Endothelial cell of umbilical vein (primary cell): ENCODE results near the gene WFIKKN2. TPM values are rescaled to one million over a fixed set of nuclear protein-coding genes. Genes with fewer than 3 reads are reported as not detected.

ENCODE experiments used
- BruUV-seq: library from RNA; stranded (reverse); fragments of 400-500 nt; replicated peaks from 2 replicates; lab custom pipeline; 2021; lab: Mats Ljungman, UMichigan
- CTCF ChIA-PET: fragments of 300-600, 350-600 bp; sonication (Branson Sonifier 250); formaldehyde crosslinking; loops from one replicate; lab custom pipeline; 2021; ENCODE audit warnings: antibody characterized with exemption, inconsistent platforms; lab: Charles Lee
- POLR2A ChIA-PET: fragments of 300-600, 350-600 bp; sonication (Branson Sonifier 250); formaldehyde crosslinking; loops from one replicate; lab custom pipeline; 2021; ENCODE audit warnings: antibody characterized with exemption, inconsistent platforms; lab: Charles Lee
- DNase-seq: peaks from one replicate; pipeline ENCODE4 v3.0.0-alpha.2; 2011; ENCODE audit warnings: low read depth, low spot score
- FAIRE-seq: peaks from 2 replicates; lab custom pipeline; 2011; peaks lifted over from hg19 to GRCh38; lab: Jason Lieb, UNC
- H2AFZ ChIP-seq: 2 replicates; pipeline ENCODE4 v1.6.0; 2012; ENCODE audit warnings: low read depth, low read length, control low read depth, inconsistent platforms
- H3K27ac ChIP-seq: 2 replicates; pipeline ENCODE4 v1.5.1; 2011; ENCODE audit warnings: low read depth, mild to moderate bottlenecking, control low read depth, low read length, moderate library complexity; ENCODE audit not compliant: insufficient read depth
- H3K27me3 ChIP-seq, 2 experiments: 2 replicates each; pipeline versions ENCODE4 v1.6.0 to v1.6.1; 2011; ENCODE audit warnings: low read length in 2 of 2, mixed read lengths in 1 of 2; ENCODE audit not compliant: control insufficient read depth in 2 of 2, insufficient read depth in 2 of 2
- H3K36me3 ChIP-seq, 2 experiments: 2 replicates in 1 of 2; 3 replicates in 1 of 2; pipeline ENCODE4 v1.5.1; 2011; ENCODE audit warnings: low read length in 2 of 2, mild to moderate bottlenecking in 1 of 2, moderate library complexity in 1 of 2; ENCODE audit not compliant: control insufficient read depth in 2 of 2, insufficient read depth in 2 of 2; ENCODE audit errors: extremely low read depth in 1 of 2
- H3K4me1 ChIP-seq: 3 replicates; pipeline ENCODE4 v1.5.1; 2011; ENCODE audit warnings: mild to moderate bottlenecking, low read length; ENCODE audit not compliant: control insufficient read depth, insufficient read depth; ENCODE audit errors: extremely low read depth
- H3K4me2 ChIP-seq: 2 replicates; pipeline ENCODE4 v1.6.1; 2011; ENCODE audit warnings: low read length, control low read depth, mixed read lengths; ENCODE audit not compliant: insufficient read depth
- H3K4me3 ChIP-seq, 3 experiments: fragments of 200-600 bp in 1 of 3; sonication (generic), shearing (Covaris generic) in 1 of 3; replicated peaks in 1 of 3; 2 replicates each; pipeline ENCODE4 v1.5.1; 2011 to 2016; ENCODE audit warnings: control low read depth in 3 of 3, low read length in 3 of 3, mild to moderate bottlenecking in 2 of 3, inconsistent platforms in 1 of 3, low read depth in 1 of 3, moderate library complexity in 1 of 3; ENCODE audit not compliant: insufficient read depth in 1 of 3
- H3K79me2 ChIP-seq: 2 replicates; pipeline ENCODE4 v1.6.0; 2012; ENCODE audit warnings: low read length, inconsistent platforms; ENCODE audit not compliant: control insufficient read depth, insufficient read depth
- H3K9ac ChIP-seq: replicated peaks from 2 replicates; pipeline ENCODE3; 2011; ENCODE audit warnings: low read length, control low read depth; ENCODE audit not compliant: insufficient read depth; ENCODE audit errors: extremely low read depth
- H3K9me1 ChIP-seq: replicated peaks from 3 replicates; pipeline ENCODE4 v1.6.0; 2011; ENCODE audit warnings: mild to moderate bottlenecking, low read length; ENCODE audit not compliant: control insufficient read depth, insufficient read depth; ENCODE audit errors: extremely low read depth
- H3K9me3 ChIP-seq: replicated peaks from 2 replicates; pipeline ENCODE4 v1.5.1; 2012; ENCODE audit warnings: low read length, inconsistent platforms; ENCODE audit not compliant: control insufficient read depth, insufficient read depth
- H4K20me1 ChIP-seq: replicated peaks from 2 replicates; pipeline ENCODE3; 2011; ENCODE audit warnings: mild to moderate bottlenecking, low read length; ENCODE audit not compliant: control insufficient read depth, insufficient read depth; ENCODE audit errors: extremely low read depth
- EZH2 ChIP-seq: IDR thresholded peaks from 2 replicates; pipeline ENCODE4 v1.6.1; 2012; ENCODE audit warnings: borderline replicate concordance, low read depth, mild to moderate bottlenecking, moderate library complexity, low read length, inconsistent platforms; ENCODE audit not compliant: severe bottlenecking
- FOS ChIP-seq: IDR thresholded peaks from 2 replicates; pipeline ENCODE4 v1.6.1; 2011; ENCODE audit warnings: mild to moderate bottlenecking, low read length, moderate library complexity, borderline replicate concordance; ENCODE audit not compliant: insufficient read depth
- GATA2 ChIP-seq: IDR thresholded peaks from 2 replicates; pipeline ENCODE4 v1.7.0; 2011; ENCODE audit warnings: low read depth, mild to moderate bottlenecking, moderate library complexity, mixed read lengths, low read length; ENCODE audit not compliant: insufficient read length, insufficient read depth
- MAX ChIP-seq: IDR thresholded peaks from 2 replicates; pipeline ENCODE4 v1.6.1; 2011; ENCODE audit not compliant: insufficient read depth, insufficient read length
- MYC ChIP-seq: IDR thresholded peaks from one replicate; pipeline ENCODE4 v1.6.1; 2011; ENCODE audit warnings: mild to moderate bottlenecking, low read depth, low read length
- POLR2AphosphoS5 ChIP-seq: IDR thresholded peaks from 2 replicates; pipeline ENCODE4 v1.6.1; 2012; ENCODE audit warnings: low read depth, mild to moderate bottlenecking, control low read depth, low read length, moderate library complexity; ENCODE audit not compliant: insufficient read depth
- dilution Hi-C: fragments of 300-500 bp; cut with MboI; formaldehyde crosslinking; loops from one replicate; pipeline ENCODE4 v1.15.0; 2019; ENCODE audit warnings: low sequenced_read_pairs; ENCODE audit not compliant: extremely low pct_ligation_motif_present
- intact Hi-C: fragments of 100-400 bp; cut with micrococcal nuclease; formaldehyde crosslinking; loops from one replicate; pipeline ENCODE4 v1.10.0; 2022
- polyA plus RNA-seq, 4 experiments: library from polyadenylated mRNA; depleted of rRNA in 3 of 4; stranded (reverse) in 3 of 4; unstranded in 1 of 4; fragments of >200 nt; gene quantifications; 2 replicates each; pipeline versions ENCODE4 v1.2.1 to v1.2.3, GENCODE V29; 2011 to 2012; ENCODE audit warnings: missing spikeins in 1 of 4
- total RNA-seq: library from RNA; stranded (reverse); gene quantifications from 2 replicates; pipeline ENCODE4 v1.2.3, GENCODE V29; 2021

The WFIKKN2 gene
- total and polyA plus RNA-seq, 2 donors (not counting 3 experiments of a cell fraction or from before 2014, with no cell fraction given), result 0.03 TPM; not detected in 1

- H3K27ac ChIP-seq, result no peak overlapping the region
- H2AFZ ChIP-seq, result no peak overlapping the region
- no peak for DNase-seq
- ChIA-PET CTCF (interaction anchor here (1.1 to 2.6 kb wide), 2 partner anchors 10 to 31 kb away, joined by 4 to 11 read pairs; no protein-coding TSS in a partner anchor), POLR2A (no interaction called here)
- H3K79me2 ChIP-seq, result no peaks in the 10 kb centered on the region
- no peaks in the 10 kb centered on the region for H3K9me3 ChIP-seq
- no peak for FAIRE-seq
- dilution Hi-C loops (no loop called here), intact Hi-C loops (no loop called here)
- H3K4me3 ChIP-seq, result no peak overlapping the region
- H4K20me1 ChIP-seq, result no peaks in the 10 kb centered on the region
- H3K4me1 ChIP-seq, result no peaks in the 10 kb centered on the region
- no peak overlapping the region for H3K4me2 ChIP-seq
- no peak overlapping the region for H3K9ac ChIP-seq
- H3K27me3 ChIP-seq, result peaks cover 5 to 7% of the 10 kb centered on the region in 2 experiments
- TF ChIP-seq GATA2 (no peak), FOS (no peak), MAX (no peak), POLR2AphosphoS5 (no peak)
- no peaks in the 10 kb centered on the region for H3K9me1 ChIP-seq
- no peaks in the 10 kb centered on the region for H3K36me3 ChIP-seq
- BruUV-seq, result no TSS peak
Observed at GRCh38 chr17:50882851-50883250, 47.5 kb downstream of the WFIKKN2 start.

GRCh38 chr17:50883850-50884438 lies 48.6 kb downstream of the WFIKKN2 start:
- H3K9me3 ChIP-seq, result no peaks in the 10 kb centered on the region
- ChIA-PET POLR2A (interaction anchor here (1.3 kb wide), 1 partner anchor 18 kb away, joined by 3 read pairs; the partner anchor contains the start of gene TOB1), CTCF (interaction anchor here (0.8 to 2.6 kb wide), 4 partner anchors 11 to 65 kb away, joined by 3 to 11 read pairs (median 4); partner anchors contain the start of gene TOB1)
- H3K4me3 ChIP-seq, result no peak overlapping the region
- no peaks in the 10 kb centered on the region for H3K4me1 ChIP-seq
- no peaks in the 10 kb centered on the region for H3K36me3 ChIP-seq
- H3K79me2 ChIP-seq, result no peaks in the 10 kb centered on the region
- H3K27me3 ChIP-seq, result peaks cover 5% of the 10 kb centered on the region in 2 experiments
- dilution Hi-C loops, result no loop called here
- no peak overlapping the region for H3K27ac ChIP-seq
- H4K20me1 ChIP-seq, result no peaks in the 10 kb centered on the region
- no peaks in the 10 kb centered on the region for H3K9me1 ChIP-seq
- DNase-seq, result no peak
- intact Hi-C loops, result no loop called here
- H2AFZ ChIP-seq, result no peak overlapping the region
- TF ChIP-seq EZH2 (no peak), MYC (no peak), POLR2AphosphoS5 (no peak), GATA2 (no peak)
- no peak for FAIRE-seq
- no TSS peak for BruUV-seq
- H3K9ac ChIP-seq, result no peak overlapping the region
- no peak overlapping the region for H3K4me2 ChIP-seq
